Right lobe of liver (tissue), 4 donors: Measurements from ENCODE around the gene CNTNAP3B.
"Not testable (repeated sequence)": the region's sequence is repeated elsewhere in the genome, so short reads cannot be mapped to it uniquely, and the experiment has no call there.

Source experiments
- POLR2A ChIP-seq: fragments of 450-650 bp; IDR thresholded peaks from one replicate; pipeline ENCODE4 v1.6.1; 2017; ENCODE audit warnings: antibody characterized with exemption, mild to moderate bottlenecking
- TF ChIP-seq, protein P1 (sequence below), 4 donors: fragments of 200-600 bp in 3 of 4; fragments of 450-650 bp in 1 of 4; IDR thresholded peaks; one replicate each; pipeline versions ENCODE4 v1.5.1 to v1.8.0; 2016 to 2022; ENCODE audit warnings: antibody characterized with exemption in 4 of 4, mild to moderate bottlenecking in 2 of 4
- donor health status: DM: no; HTN: no; CAD: no.
- donor health status: DM: no; HTN: no; CAD: no.
- donor health status: DM: no; HTN: yes; CAD: no.

DNA sequence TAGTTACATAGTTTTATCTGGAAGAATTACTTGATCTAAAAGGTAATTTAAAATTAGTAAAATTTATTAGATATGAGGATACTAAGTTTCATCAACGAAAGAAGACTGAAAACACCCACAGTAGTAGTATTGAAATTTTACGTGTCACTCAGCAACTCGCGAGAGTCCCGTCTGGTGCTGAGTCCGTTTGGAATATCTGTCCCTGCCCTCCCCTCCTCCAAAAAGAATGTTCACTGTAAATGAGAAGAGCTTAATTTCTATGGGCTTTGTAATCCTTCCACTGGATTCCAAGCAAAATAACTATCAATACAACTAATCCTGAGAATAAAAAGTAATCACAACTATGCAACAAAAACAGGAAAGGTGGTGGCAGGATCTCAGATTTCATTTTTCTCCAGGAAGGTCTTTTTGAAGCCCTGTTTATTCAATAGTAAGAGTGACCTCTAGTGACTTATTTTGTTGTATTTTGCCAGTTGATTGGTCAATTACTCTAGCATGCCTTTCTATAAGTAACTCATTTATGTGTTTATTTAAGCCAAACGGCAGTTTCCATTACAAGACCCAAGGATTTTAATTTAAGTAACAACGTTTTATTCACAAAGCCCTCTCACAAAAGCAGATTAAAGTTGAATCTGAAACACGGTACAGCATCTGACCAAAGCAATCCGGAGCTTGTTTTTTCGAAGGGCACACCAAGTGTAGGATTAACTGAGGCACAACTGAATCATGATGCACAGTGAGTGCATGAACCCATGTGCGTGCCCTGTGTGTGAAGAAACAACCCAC lies 2.0 kb downstream of the CNTNAP3B start:
- TF ChIP-seq, protein P1, sequence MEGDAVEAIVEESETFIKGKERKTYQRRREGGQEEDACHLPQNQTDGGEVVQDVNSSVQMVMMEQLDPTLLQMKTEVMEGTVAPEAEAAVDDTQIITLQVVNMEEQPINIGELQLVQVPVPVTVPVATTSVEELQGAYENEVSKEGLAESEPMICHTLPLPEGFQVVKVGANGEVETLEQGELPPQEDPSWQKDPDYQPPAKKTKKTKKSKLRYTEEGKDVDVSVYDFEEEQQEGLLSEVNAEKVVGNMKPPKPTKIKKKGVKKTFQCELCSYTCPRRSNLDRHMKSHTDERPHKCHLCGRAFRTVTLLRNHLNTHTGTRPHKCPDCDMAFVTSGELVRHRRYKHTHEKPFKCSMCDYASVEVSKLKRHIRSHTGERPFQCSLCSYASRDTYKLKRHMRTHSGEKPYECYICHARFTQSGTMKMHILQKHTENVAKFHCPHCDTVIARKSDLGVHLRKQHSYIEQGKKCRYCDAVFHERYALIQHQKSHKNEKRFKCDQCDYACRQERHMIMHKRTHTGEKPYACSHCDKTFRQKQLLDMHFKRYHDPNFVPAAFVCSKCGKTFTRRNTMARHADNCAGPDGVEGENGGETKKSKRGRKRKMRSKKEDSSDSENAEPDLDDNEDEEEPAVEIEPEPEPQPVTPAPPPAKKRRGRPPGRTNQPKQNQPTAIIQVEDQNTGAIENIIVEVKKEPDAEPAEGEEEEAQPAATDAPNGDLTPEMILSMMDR (IDR thresholded peaks at IDR 0.05), result not testable (repeated sequence)
- TF ChIP-seq POLR2A, result not testable (repeated sequence)
